ENCODE data around the gene SKAP1.

- TF ChIP-seq CTCF (conservative IDR thresholded peaks at IDR 0.05; ENCODE audit: low read length) (no peak), EZH2phosphoT487 (IDR thresholded peaks at IDR 0.05; ENCODE audit: borderline replicate concordance, low read depth, low read length) (no peak)
Measured at GRCh38 chr17:48250949-48251348, 179.1 kb downstream of the SKAP1 start.

Measured in OCI-LY7 (cell line).